Body of pancreas (tissue), 4 donors: Measurements from ENCODE around the gene FBXO10. TPM values are rescaled to one million over a fixed set of nuclear protein-coding genes. Genes with fewer than 3 reads are reported as not detected.
A peak's percentile ranks its signal among the peaks of the same experiment; 100 is the strongest.

Source experiments
- ATAC-seq: fragments of 150-250 bp; one replicate; pipeline ENCODE4 v1.9.1; 2016
- DNase-seq, 4 donors: peaks; one replicate each; pipeline ENCODE4 v3.0.0-alpha.2; 2019
- H3K27ac ChIP-seq, 4 donors: fragments of 200-600 bp; sonication (generic); 1 replicate in 3 of 4; 2 replicates in 1 of 4; pipeline versions ENCODE4 v1.5.1 to v1.6.1; 2016 to 2019; ENCODE audit warnings: mild to moderate bottlenecking in 1 of 4, mixed read lengths in 1 of 4, moderate library complexity in 1 of 4
- H3K27me3 ChIP-seq, 2 donors: fragments of 200-600 bp; sonication (generic); one replicate each; pipeline ENCODE4 v1.6.0; 2016; ENCODE audit warnings: mild to moderate bottlenecking in 1 of 2
- H3K36me3 ChIP-seq, 2 donors: fragments of 200-600 bp; sonication (generic); replicated peaks in 1 of 2; 2 replicates each; pipeline ENCODE4 v1.5.1; 2016; ENCODE audit warnings: low read depth in 2 of 2; ENCODE audit not compliant: insufficient read depth in 1 of 2
- H3K4me1 ChIP-seq: fragments of 200-600 bp; sonication (generic); one replicate; pipeline ENCODE4 v1.6.0; 2016
- H3K4me3 ChIP-seq, 2 donors: fragments of 200-600 bp; sonication (generic); 1 replicate in 1 of 2; 2 replicates in 1 of 2; pipeline ENCODE4 v1.5.1; 2016 to 2019
- H3K9me3 ChIP-seq, 3 donors: fragments of 200-600 bp; sonication (generic); 1 replicate in 2 of 3; 2 replicates in 1 of 3; pipeline ENCODE4 v1.5.1; 2016
- POLR2A ChIP-seq, 3 donors: fragments of 450-650 bp; IDR thresholded peaks; one replicate each; pipeline ENCODE4 v1.6.1; 2016; ENCODE audit warnings: antibody characterized with exemption in 3 of 3, mild to moderate bottlenecking in 2 of 3
- WGBS, 2 donors: methylation state at CpG; one replicate each; pipeline ENCODE4 v1.1.5; 2017; 5-methylcytosine and 5-hydroxymethylcytosine counted together
- intact Hi-C: fragments of 100-400 bp; cut with DNase I; formaldehyde crosslinking; loops from one replicate; pipeline ENCODE4 v1.15.1; 2023
- total RNA-seq, 2 donors: library from RNA; depleted of rRNA; stranded (reverse); fragments of >200 nt; gene quantifications; one replicate each; pipeline ENCODE4 v1.1.0, GENCODE V29; 2016
- TF ChIP-seq, protein P1 (sequence below), 7 experiments: fragments of 450-650 bp in 4 of 7; fragments of 200-600 bp in 3 of 7; sonication (generic) in 3 of 7; IDR thresholded peaks; one replicate each; pipeline ENCODE4 v1.5.1; 2016 to 2019; ENCODE audit warnings: antibody characterized with exemption in 7 of 7

FBXO10 gene
- total RNA-seq, 2 donors from 2014 or later = 13.2 to 15.3 TPM

DNA sequence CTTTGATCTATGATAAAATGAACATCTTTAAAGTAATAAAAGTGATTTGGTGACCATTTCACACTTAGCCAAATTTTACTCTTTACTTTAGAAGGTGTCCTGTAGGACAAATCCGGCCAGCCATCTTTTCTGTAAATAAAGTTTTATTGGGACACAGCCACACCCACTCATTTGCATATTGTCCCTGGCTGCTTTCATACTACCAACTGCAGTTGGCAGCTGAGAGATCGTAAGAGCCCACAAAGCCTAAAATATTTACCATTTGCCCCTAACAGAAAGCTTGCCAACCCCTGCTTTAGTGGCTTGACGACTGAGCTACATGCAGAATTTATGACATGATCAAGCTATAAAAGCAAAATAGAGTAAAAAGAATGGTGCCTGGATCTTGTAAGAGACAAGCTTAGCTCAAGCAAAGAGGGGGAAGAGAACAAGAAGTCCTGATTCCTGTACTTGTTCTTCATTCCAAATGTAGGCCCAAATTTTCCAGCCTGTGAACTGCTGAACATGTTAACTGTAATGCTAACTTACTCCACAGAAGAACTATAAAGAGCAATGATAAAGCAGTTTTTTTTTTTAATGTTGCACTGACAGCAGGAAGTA is 7.4 kb upstream of the FBXO10 start:
- Histone ChIP-seq H3K4me3 (no peak overlapping the region), H3K4me1 (no peaks in the 10 kb centered on the region), H3K9me3 (no peaks in the 10 kb centered on the region), H3K27ac (no peak overlapping the region), H3K27me3 (no peaks in the 10 kb centered on the region), H3K36me3 (peaks cover 5 to 19% of the 10 kb centered on the region in 2 donors)
- ATAC-seq (no peak), DNase-seq (no peak)
- WGBS, 2 donors = 82 to 98% methylated on average over 3 of the region's 3 CpGs
- intact Hi-C loops = no loop called here
- TF ChIP-seq POLR2A (IDR thresholded peaks at IDR 0.05) = no peak
- TF ChIP-seq, protein P1, sequence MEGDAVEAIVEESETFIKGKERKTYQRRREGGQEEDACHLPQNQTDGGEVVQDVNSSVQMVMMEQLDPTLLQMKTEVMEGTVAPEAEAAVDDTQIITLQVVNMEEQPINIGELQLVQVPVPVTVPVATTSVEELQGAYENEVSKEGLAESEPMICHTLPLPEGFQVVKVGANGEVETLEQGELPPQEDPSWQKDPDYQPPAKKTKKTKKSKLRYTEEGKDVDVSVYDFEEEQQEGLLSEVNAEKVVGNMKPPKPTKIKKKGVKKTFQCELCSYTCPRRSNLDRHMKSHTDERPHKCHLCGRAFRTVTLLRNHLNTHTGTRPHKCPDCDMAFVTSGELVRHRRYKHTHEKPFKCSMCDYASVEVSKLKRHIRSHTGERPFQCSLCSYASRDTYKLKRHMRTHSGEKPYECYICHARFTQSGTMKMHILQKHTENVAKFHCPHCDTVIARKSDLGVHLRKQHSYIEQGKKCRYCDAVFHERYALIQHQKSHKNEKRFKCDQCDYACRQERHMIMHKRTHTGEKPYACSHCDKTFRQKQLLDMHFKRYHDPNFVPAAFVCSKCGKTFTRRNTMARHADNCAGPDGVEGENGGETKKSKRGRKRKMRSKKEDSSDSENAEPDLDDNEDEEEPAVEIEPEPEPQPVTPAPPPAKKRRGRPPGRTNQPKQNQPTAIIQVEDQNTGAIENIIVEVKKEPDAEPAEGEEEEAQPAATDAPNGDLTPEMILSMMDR (IDR thresholded peaks at IDR 0.05) = no peak

DNA sequence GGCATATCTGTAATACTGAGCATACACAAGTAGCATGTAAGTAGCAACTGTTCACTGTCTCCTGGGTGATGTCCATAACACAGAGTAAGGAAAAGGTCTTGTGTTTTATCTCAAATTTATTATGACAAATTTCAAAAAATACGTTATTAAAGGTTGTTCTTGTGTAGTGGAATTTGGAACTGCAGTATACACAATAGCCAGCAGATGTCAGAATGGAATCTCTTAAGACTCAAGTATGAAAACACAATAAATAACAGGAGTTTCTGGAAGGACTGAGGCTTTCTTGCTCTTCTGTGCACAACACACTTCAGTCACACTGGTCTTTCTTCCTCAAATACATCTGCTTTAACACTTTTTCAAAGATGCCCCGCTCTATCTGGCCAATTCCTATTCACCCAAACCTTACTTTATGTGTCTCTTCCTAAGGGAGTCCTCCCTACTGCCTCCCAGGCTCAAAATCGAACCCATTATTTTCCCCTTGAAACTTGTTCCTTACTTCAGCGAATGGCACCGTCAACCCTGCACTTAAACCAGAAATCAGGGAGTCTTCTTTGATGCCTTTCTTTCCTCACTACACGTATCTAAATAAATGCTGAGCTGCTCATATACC is 6.5 kb upstream of the FBXO10 start:
- peak; percentile 62 for ATAC-seq

DNA sequence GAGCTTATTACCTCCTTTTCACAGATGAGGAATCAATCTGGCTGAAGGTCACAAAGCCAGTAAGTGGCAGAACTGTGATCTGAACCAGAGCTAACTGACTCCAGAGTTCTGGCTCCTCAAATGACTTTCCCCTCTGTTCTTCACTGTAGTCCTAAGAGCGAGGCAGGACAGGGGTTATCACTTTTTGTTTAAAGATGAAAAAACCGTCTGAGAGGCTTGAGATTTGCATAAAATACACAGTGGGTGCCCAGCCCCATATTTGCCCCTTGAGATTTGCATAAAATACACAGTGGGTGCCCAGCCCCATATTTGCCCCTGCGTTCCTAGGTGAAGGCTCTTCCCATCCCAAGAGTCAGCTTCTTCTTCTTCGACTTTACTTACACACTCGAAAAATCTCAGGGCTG is 667 bp downstream of the FBXO10 start:
- Histone ChIP-seq H3K27me3 (no peaks in the 10 kb centered on the region), H3K4me1 (peaks cover 27% of the 10 kb centered on the region), H3K4me3 (peak overlapping the region; percentile 54 to 67), H3K27ac (peak overlapping the region; percentile 75 to 83 (median 78)), H3K36me3 (no peaks in the 10 kb centered on the region), H3K9me3 (no peaks in the 10 kb centered on the region)
- DNase-seq (no peak), ATAC-seq (peak; percentile 36)
- intact Hi-C loops = no loop called here
- WGBS, 2 donors = 3 to 11% methylated on average over 4 to 5 of the region's 5 CpGs
- TF ChIP-seq, protein P1 (IDR thresholded peaks at IDR 0.05) = no peak
- no peak for TF ChIP-seq POLR2A (IDR thresholded peaks at IDR 0.05)

More for the DNA sequence above, 6.5 kb upstream of the FBXO10 start:
- Histone ChIP-seq H3K4me1 (no peaks in the 10 kb centered on the region), H3K9me3 (no peaks in the 10 kb centered on the region), H3K36me3 (peaks cover 5 to 17% of the 10 kb centered on the region in 2 donors), H3K27me3 (no peaks in the 10 kb centered on the region), H3K4me3 (no peak overlapping the region), H3K27ac (peak overlapping the region in 1 of 4 donors; percentile 4)
- TF ChIP-seq, protein P1 (IDR thresholded peaks at IDR 0.05) = peak; percentile 26 to 77 (median 66)
- TF ChIP-seq POLR2A (IDR thresholded peaks at IDR 0.05) = no peak
- intact Hi-C loops = no loop called here
- 65 to 67% methylated on average over 6 of the region's 6 CpGs for WGBS, 2 donors
- DNase-seq = peak in 1 of 4 donors; percentile 31

DNA sequence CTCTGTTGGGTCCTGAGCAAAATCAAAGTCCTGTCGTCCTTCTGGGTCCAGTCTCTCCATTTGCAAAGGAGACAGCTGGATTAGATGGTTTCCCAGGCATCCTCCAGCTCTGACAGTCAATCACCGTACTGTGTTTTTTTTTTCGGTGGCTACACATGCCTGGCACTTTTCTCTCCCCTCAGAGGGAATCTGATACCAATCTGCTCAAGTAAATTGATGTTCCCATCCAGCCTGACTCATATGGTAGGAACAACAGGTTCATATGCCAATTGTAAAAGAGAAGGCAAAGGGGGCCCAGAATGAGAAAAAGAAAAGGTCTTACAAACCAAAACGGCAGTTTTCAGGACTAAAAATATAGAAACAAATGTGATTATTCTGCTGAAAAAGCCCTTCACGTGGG is 1.2 kb downstream of the FBXO10 start:
- no peaks in the 10 kb centered on the region for H3K27me3 ChIP-seq
- TF ChIP-seq, protein P1 (IDR thresholded peaks at IDR 0.05) = no peak
- no peak for TF ChIP-seq POLR2A (IDR thresholded peaks at IDR 0.05)
- ATAC-seq (no peak), DNase-seq (no peak)
- H3K36me3 ChIP-seq = no peaks in the 10 kb centered on the region
- no peaks in the 10 kb centered on the region for H3K9me3 ChIP-seq
- H3K4me3 ChIP-seq = no peak overlapping the region
- peaks cover 27% of the 10 kb centered on the region for H3K4me1 ChIP-seq
- H3K27ac ChIP-seq = peak overlapping the region in 2 of 4 donors; percentile 75 to 83
- 32 to 34% methylated on average over 5 of the region's 5 CpGs for WGBS, 2 donors
- intact Hi-C loops = no loop called here
